ENCODE data around the gene EML3.

DNA sequence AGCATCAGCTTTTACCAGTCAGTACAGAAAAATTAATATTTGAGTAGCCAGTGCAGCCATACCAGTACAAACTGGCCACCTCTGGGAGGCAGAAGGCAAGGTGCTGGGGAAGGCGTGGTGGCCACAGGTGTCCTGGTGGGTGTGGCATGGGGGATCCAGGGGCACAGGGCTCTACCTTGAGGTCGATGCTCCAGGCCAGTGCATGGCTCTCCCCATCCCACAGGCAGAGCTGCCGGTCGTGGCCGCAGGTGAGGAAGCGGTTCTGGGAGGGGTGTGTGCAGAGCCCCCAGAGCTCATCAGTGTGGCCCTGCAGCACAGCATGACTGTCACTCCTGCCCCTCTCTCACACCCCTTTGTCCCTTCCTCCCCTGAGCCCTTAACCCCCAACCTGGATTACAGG is 7.1 kb downstream of the EML3 start:
- TF ChIP-seq, protein P1, sequence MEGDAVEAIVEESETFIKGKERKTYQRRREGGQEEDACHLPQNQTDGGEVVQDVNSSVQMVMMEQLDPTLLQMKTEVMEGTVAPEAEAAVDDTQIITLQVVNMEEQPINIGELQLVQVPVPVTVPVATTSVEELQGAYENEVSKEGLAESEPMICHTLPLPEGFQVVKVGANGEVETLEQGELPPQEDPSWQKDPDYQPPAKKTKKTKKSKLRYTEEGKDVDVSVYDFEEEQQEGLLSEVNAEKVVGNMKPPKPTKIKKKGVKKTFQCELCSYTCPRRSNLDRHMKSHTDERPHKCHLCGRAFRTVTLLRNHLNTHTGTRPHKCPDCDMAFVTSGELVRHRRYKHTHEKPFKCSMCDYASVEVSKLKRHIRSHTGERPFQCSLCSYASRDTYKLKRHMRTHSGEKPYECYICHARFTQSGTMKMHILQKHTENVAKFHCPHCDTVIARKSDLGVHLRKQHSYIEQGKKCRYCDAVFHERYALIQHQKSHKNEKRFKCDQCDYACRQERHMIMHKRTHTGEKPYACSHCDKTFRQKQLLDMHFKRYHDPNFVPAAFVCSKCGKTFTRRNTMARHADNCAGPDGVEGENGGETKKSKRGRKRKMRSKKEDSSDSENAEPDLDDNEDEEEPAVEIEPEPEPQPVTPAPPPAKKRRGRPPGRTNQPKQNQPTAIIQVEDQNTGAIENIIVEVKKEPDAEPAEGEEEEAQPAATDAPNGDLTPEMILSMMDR (IDR thresholded peaks at IDR 0.05): no peak
- TF ChIP-seq, protein P2, sequence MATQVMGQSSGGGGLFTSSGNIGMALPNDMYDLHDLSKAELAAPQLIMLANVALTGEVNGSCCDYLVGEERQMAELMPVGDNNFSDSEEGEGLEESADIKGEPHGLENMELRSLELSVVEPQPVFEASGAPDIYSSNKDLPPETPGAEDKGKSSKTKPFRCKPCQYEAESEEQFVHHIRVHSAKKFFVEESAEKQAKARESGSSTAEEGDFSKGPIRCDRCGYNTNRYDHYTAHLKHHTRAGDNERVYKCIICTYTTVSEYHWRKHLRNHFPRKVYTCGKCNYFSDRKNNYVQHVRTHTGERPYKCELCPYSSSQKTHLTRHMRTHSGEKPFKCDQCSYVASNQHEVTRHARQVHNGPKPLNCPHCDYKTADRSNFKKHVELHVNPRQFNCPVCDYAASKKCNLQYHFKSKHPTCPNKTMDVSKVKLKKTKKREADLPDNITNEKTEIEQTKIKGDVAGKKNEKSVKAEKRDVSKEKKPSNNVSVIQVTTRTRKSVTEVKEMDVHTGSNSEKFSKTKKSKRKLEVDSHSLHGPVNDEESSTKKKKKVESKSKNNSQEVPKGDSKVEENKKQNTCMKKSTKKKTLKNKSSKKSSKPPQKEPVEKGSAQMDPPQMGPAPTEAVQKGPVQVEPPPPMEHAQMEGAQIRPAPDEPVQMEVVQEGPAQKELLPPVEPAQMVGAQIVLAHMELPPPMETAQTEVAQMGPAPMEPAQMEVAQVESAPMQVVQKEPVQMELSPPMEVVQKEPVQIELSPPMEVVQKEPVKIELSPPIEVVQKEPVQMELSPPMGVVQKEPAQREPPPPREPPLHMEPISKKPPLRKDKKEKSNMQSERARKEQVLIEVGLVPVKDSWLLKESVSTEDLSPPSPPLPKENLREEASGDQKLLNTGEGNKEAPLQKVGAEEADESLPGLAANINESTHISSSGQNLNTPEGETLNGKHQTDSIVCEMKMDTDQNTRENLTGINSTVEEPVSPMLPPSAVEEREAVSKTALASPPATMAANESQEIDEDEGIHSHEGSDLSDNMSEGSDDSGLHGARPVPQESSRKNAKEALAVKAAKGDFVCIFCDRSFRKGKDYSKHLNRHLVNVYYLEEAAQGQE (IDR thresholded peaks at IDR 0.05; ENCODE audit: insufficient read depth in 1 of 2, low read depth in 2 of 2, low read length in 1 of 2): no peak
